MM.1S (cell line): ENCODE measurements around the gene RPS6KA2.

Experiments used
- DNase-seq: peaks from one replicate; pipeline ENCODE4 v3.0.0-alpha.2; 2015
- H2AFZ ChIP-seq: fragments of 300-600 bp; sonication (generic); 2 replicates; pipeline ENCODE4 v1.6.0; 2016; ENCODE audit warnings: antibody characterized with exemption, low read length
- H3F3A ChIP-seq: fragments of 300-600 bp; sonication (generic); 2 replicates; pipeline ENCODE4 v1.6.1; 2016; ENCODE audit warnings: mild to moderate bottlenecking, antibody characterized with exemption, low read length, moderate library complexity, mixed read lengths; ENCODE audit not compliant: insufficient read depth
- H3K27ac ChIP-seq: fragments of 300-600 bp; sonication (generic); 2 replicates; pipeline ENCODE4 v1.5.1; 2016; ENCODE audit warnings: mild to moderate bottlenecking, low read length
- H3K27me3 ChIP-seq: fragments of 300-600 bp; sonication (generic); replicated peaks from 2 replicates; pipeline ENCODE4 v1.6.0; 2016; ENCODE audit warnings: low read length; ENCODE audit not compliant: insufficient read depth
- H3K36me3 ChIP-seq: fragments of 300-600 bp; sonication (generic); replicated peaks from 2 replicates; pipeline ENCODE4 v1.6.1; 2016; ENCODE audit warnings: mild to moderate bottlenecking, low read length, mixed read lengths; ENCODE audit not compliant: insufficient read depth
- H3K4me1 ChIP-seq: fragments of 300-600 bp; sonication (generic); 2 replicates; pipeline ENCODE4 v1.6.1; 2016; ENCODE audit warnings: low read length, mixed read lengths
- H3K4me2 ChIP-seq: fragments of 300-600 bp; sonication (generic); 2 replicates; pipeline ENCODE4 v1.6.0; 2016; ENCODE audit warnings: low read depth, low read length
- H3K4me3 ChIP-seq: fragments of 300-600 bp; sonication (generic); 2 replicates; pipeline ENCODE4 v1.5.1; 2016; ENCODE audit warnings: low read length, mixed read lengths
- H3K79me2 ChIP-seq: fragments of 300-600 bp; sonication (generic); 2 replicates; pipeline ENCODE4 v1.6.1; 2016; ENCODE audit warnings: mixed run types, low read length, mixed read lengths
- H3K9ac ChIP-seq: fragments of 300-600 bp; sonication (generic); 2 replicates; pipeline ENCODE4 v1.6.1; 2016; ENCODE audit warnings: low read length, mixed read lengths
- H3K9me2 ChIP-seq: fragments of 300-600 bp; sonication (generic); replicated peaks from 2 replicates; pipeline ENCODE4 v1.6.1; 2016; ENCODE audit warnings: mild to moderate bottlenecking, low read length, mixed read lengths; ENCODE audit not compliant: insufficient read depth
- H3K9me3 ChIP-seq: fragments of 300-600 bp; sonication (generic); replicated peaks from 2 replicates; pipeline ENCODE4 v1.6.1; 2016; ENCODE audit warnings: mild to moderate bottlenecking, low read length, mixed read lengths; ENCODE audit not compliant: insufficient read depth
- H4K20me1 ChIP-seq: fragments of 300-600 bp; sonication (generic); 2 replicates; pipeline ENCODE4 v1.6.1; 2016; ENCODE audit warnings: mild to moderate bottlenecking, low read length, moderate library complexity, mixed read lengths; ENCODE audit not compliant: insufficient read depth
- EZH2 ChIP-seq: fragments of 300-600 bp; sonication (generic); optimal IDR thresholded peaks from 2 replicates; pipeline ENCODE3; 2017; ENCODE audit warnings: low read depth, mild to moderate bottlenecking, antibody characterized with exemption, low read length, mixed read lengths
- EZH2phosphoT487 ChIP-seq: fragments of 300-600 bp; sonication (generic); IDR thresholded peaks from 2 replicates; pipeline ENCODE4 v1.6.1; 2018; ENCODE audit warnings: antibody characterized with exemption, low read length
- TF ChIP-seq, protein P1 (sequence below): fragments of 300-600 bp; sonication (generic); IDR thresholded peaks from 2 replicates; pipeline ENCODE4 v1.5.1; 2016; ENCODE audit warnings: antibody characterized with exemption, low read length, mixed read lengths

The RPS6KA2 gene

DNA sequence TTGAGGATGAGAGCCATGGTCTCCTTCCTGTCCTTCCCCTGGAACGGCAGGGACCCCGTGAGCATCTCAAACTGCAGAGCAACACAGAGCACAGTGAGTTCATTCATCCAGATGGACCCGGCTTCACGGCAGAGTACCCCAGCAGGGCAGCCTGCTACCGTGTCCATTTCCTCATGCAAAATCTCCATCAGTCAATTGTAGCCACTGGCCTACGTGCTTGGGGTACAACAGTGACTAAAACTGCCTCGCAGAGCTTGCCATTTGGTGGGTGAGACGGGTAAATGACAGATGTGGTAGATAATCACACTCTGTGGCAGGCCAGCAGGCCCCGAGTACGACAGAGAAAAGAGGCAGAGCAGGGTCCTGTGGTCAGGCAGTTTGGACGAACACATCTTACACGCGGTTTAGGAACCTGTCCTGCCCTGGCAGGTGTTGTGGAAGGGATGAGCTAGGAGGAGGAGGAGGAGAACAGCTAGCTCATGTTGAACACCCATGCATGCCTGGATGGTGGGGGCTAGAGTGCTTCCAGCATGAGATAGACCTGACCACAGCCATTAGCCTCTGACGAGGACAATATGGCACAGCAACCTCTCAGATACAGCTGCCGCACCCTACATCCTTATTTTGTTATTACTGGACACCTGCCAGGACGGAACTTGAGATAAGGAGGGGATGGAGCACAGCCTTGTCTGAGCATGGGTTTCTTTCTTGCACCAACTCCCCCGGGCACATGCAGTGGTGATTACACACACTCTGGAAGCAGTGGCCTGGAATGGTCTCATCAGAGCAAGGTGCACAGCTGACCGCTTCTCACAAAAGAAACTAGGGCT, 136.2 kb downstream of the RPS6KA2 start:
- H3K27ac ChIP-seq: no peak overlapping the region
- H2AFZ ChIP-seq: no peak overlapping the region
- H3K4me2 ChIP-seq: no peak overlapping the region
- peaks cover 15% of the 10 kb centered on the region; the same call in 1 of the 2 replicates for H3F3A ChIP-seq
- H4K20me1 ChIP-seq: no peaks in the 10 kb centered on the region
- no peaks in the 10 kb centered on the region for H3K27me3 ChIP-seq
- no peaks in the 10 kb centered on the region for H3K36me3 ChIP-seq
- H3K9me3 ChIP-seq: no peaks in the 10 kb centered on the region
- no peaks in the 10 kb centered on the region for H3K79me2 ChIP-seq
- H3K9me2 ChIP-seq: no peaks in the 10 kb centered on the region
- H3K4me1 ChIP-seq: peaks cover 12% of the 10 kb centered on the region; the same call in 1 of the 2 replicates
- TF ChIP-seq EZH2phosphoT487 (no peak), EZH2 (no peak)
- TF ChIP-seq, protein P1, sequence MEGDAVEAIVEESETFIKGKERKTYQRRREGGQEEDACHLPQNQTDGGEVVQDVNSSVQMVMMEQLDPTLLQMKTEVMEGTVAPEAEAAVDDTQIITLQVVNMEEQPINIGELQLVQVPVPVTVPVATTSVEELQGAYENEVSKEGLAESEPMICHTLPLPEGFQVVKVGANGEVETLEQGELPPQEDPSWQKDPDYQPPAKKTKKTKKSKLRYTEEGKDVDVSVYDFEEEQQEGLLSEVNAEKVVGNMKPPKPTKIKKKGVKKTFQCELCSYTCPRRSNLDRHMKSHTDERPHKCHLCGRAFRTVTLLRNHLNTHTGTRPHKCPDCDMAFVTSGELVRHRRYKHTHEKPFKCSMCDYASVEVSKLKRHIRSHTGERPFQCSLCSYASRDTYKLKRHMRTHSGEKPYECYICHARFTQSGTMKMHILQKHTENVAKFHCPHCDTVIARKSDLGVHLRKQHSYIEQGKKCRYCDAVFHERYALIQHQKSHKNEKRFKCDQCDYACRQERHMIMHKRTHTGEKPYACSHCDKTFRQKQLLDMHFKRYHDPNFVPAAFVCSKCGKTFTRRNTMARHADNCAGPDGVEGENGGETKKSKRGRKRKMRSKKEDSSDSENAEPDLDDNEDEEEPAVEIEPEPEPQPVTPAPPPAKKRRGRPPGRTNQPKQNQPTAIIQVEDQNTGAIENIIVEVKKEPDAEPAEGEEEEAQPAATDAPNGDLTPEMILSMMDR: no peak
- no peak overlapping the region for H3K4me3 ChIP-seq
- DNase-seq: no peak
- no peak overlapping the region for H3K9ac ChIP-seq

GRCh38 chr6:166489301-166490155, 137.5 kb downstream of the RPS6KA2 start:
- Histone ChIP-seq H3F3A (peaks cover 15% of the 10 kb centered on the region; the same call in 1 of the 2 replicates), H3K4me2 (no peak overlapping the region), H3K9me3 (no peaks in the 10 kb centered on the region)

DNA sequence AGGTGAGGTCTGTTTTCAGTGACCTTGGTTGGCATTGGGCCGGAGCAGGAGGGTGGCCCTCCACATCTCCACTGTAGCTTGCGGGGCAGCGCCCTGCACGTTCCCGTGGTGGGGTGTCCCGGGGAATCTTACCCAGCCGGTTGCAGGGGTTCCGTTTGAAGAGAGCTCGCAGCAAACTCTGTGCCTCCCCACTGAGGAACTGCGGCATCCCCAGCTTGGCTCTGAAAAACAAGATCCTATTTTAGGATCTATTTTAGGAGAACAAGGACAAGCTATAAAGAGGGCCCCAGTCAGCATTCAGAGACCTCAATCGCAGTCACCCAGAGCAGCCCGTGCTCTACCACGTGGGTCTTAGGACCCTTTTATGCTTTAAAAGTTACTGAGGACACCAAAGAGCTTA, 138.3 kb downstream of the RPS6KA2 start:
- DNase-seq: no peak
- Histone ChIP-seq H3K9me3 (no peaks in the 10 kb centered on the region), H3F3A (peaks cover 15% of the 10 kb centered on the region; the same call in 1 of the 2 replicates), H3K79me2 (no peaks in the 10 kb centered on the region), H3K4me3 (no peak overlapping the region), H3K9ac (no peak overlapping the region), H3K27ac (peak overlapping the region; percentile 65; the same call in 1 of the 2 replicates), H2AFZ (peak overlapping the region; percentile 91; the same call in 1 of the 2 replicates), H3K36me3 (no peaks in the 10 kb centered on the region), H3K9me2 (no peaks in the 10 kb centered on the region), H3K4me2 (peak overlapping the region; percentile 62), H4K20me1 (no peaks in the 10 kb centered on the region), H3K27me3 (no peaks in the 10 kb centered on the region), H3K4me1 (peaks cover 12% of the 10 kb centered on the region; the same call in 1 of the 2 replicates)
- no peak for TF ChIP-seq EZH2

More at GRCh38 chr6:166489301-166490155, 137.5 kb downstream of the RPS6KA2 start:
- Histone ChIP-seq H3K4me1 (peaks cover 12% of the 10 kb centered on the region; the same call in 1 of the 2 replicates), H4K20me1 (no peaks in the 10 kb centered on the region), H3K27ac (no peak overlapping the region), H3K79me2 (no peaks in the 10 kb centered on the region), H3K36me3 (no peaks in the 10 kb centered on the region), H3K9me2 (no peaks in the 10 kb centered on the region), H2AFZ (no peak overlapping the region), H3K27me3 (no peaks in the 10 kb centered on the region), H3K9ac (no peak overlapping the region), H3K4me3 (no peak overlapping the region)
- DNase-seq: no peak
- TF ChIP-seq, protein P1: no peak
- TF ChIP-seq EZH2phosphoT487 (no peak), EZH2 (no peak)
